SK-N-SH treated with all-trans-retinoic acid at 6 μM for 48 hours (cell line): ENCODE data around the gene MYO3A.

Source experiments
- ATAC-seq: fragments of 200-7000 bp; cut with Tn5 transposase; 3 replicates; pipeline ENCODE4 v1.9.1; 2020; ENCODE audit warnings: mild to moderate bottlenecking, moderate library complexity
- ARNTL ChIP-seq: fragments of 450-650 bp; formaldehyde crosslinking; IDR thresholded peaks from 2 replicates; pipeline ENCODE4 v1.5.0; 2020; ENCODE audit warnings: low read depth, mild to moderate bottlenecking, moderate library complexity, borderline replicate concordance
- BACH2 ChIP-seq: fragments of 250-450 bp; sonication (Bioruptor Pico); IDR thresholded peaks from 2 replicates; pipeline ENCODE4 v1.9.0; 2021; ENCODE audit warnings: mild to moderate bottlenecking, borderline replicate concordance
- CSDC2 ChIP-seq: fragments of 250-450 bp; sonication (Bioruptor Pico); IDR thresholded peaks from 2 replicates; pipeline ENCODE4 v1.5.0; 2020; ENCODE audit warnings: mild to moderate bottlenecking, moderate library complexity
- ESRRG ChIP-seq: fragments of 250-450 bp; sonication (Bioruptor Pico); IDR thresholded peaks from 2 replicates; pipeline ENCODE4 v1.6.1; 2021; ENCODE audit warnings: mild to moderate bottlenecking
- GLIS3 ChIP-seq: fragments of 250-450 bp; sonication (Bioruptor Pico); IDR thresholded peaks from 2 replicates; pipeline ENCODE4 v1.5.0; 2020; ENCODE audit warnings: mild to moderate bottlenecking, moderate library complexity
- ISL1 ChIP-seq: fragments of 250-450 bp; sonication (Bioruptor Pico); IDR thresholded peaks from 2 replicates; pipeline ENCODE4 v2.1.2; 2022; ENCODE audit warnings: mild to moderate bottlenecking, moderate library complexity
- OSR1 ChIP-seq: fragments of 250-450 bp; sonication (Bioruptor Pico); IDR thresholded peaks from 2 replicates; pipeline ENCODE4 v1.8.0; 2022; ENCODE audit warnings: moderate library complexity, mild to moderate bottlenecking, inconsistent platforms
- PPARA ChIP-seq: fragments of 250-450 bp; sonication (Bioruptor Pico); IDR thresholded peaks from 2 replicates; pipeline ENCODE4 v1.5.0; 2020; ENCODE audit warnings: mild to moderate bottlenecking, borderline replicate concordance
- RARB ChIP-seq: fragments of 250-450 bp; sonication (Bioruptor Pico); IDR thresholded peaks from 2 replicates; pipeline ENCODE4 v1.8.0; 2021; ENCODE audit warnings: mild to moderate bottlenecking, moderate library complexity
- SNAI2 ChIP-seq: fragments of 250-450 bp; sonication (Bioruptor Pico); IDR thresholded peaks from 2 replicates; pipeline ENCODE4 v1.5.0; 2020; ENCODE audit warnings: mild to moderate bottlenecking, moderate library complexity
- TCF4 ChIP-seq: fragments of 250-450 bp; sonication (Bioruptor Pico); IDR thresholded peaks from 2 replicates; pipeline ENCODE4 v1.8.0; 2021; ENCODE audit warnings: mild to moderate bottlenecking, moderate library complexity, borderline replicate concordance
- TOX ChIP-seq: fragments of 250-450 bp; sonication (Bioruptor Pico); IDR thresholded peaks from 2 replicates; pipeline ENCODE4 v1.8.0; 2021; ENCODE audit warnings: mild to moderate bottlenecking, moderate library complexity, borderline replicate concordance
- ZC3H10 ChIP-seq: fragments of 250-450 bp; sonication (Bioruptor Pico); IDR thresholded peaks from 2 replicates; pipeline ENCODE4 v1.5.1; 2021; ENCODE audit warnings: mild to moderate bottlenecking, moderate library complexity
- ZFP3 ChIP-seq: fragments of 250-450 bp; sonication (Bioruptor Pico); IDR thresholded peaks from 2 replicates; pipeline ENCODE4 v1.5.0; 2020; ENCODE audit warnings: mild to moderate bottlenecking, moderate library complexity
- ZNF565 ChIP-seq: fragments of 450-650 bp; formaldehyde crosslinking; conservative IDR thresholded peaks from 2 replicates; pipeline ENCODE4 v1.5.0; 2020; ENCODE audit warnings: low read depth, mild to moderate bottlenecking, moderate library complexity
- ZNF70 ChIP-seq: fragments of 450-650 bp; formaldehyde crosslinking; IDR thresholded peaks from 2 replicates; pipeline ENCODE4 v1.5.0; 2020; ENCODE audit warnings: mild to moderate bottlenecking, moderate library complexity
- TF ChIP-seq, protein P1 (sequence below): fragments of 250-450 bp; sonication (Bioruptor Pico); IDR thresholded peaks from 2 replicates; pipeline ENCODE4 v1.5.1; 2020; ENCODE audit warnings: low read depth, mild to moderate bottlenecking, moderate library complexity
- TF ChIP-seq, protein P2 (sequence below): fragments of 250-450 bp; sonication (Bioruptor Pico); IDR thresholded peaks from 2 replicates; pipeline ENCODE4 v1.5.1; 2021; ENCODE audit warnings: mild to moderate bottlenecking, moderate library complexity
- TF ChIP-seq, protein P3 (sequence below): fragments of 250-450 bp; sonication (Bioruptor Pico); IDR thresholded peaks from 2 replicates; pipeline ENCODE4 v1.8.0; 2020; ENCODE audit warnings: mild to moderate bottlenecking, moderate library complexity, borderline replicate concordance
- TF ChIP-seq, protein P4 (sequence below): fragments of 250-450 bp; sonication (Bioruptor Pico); IDR thresholded peaks from 2 replicates; pipeline ENCODE4 v1.5.0; 2020; ENCODE audit warnings: mild to moderate bottlenecking, moderate library complexity

MYO3A gene

DNA sequence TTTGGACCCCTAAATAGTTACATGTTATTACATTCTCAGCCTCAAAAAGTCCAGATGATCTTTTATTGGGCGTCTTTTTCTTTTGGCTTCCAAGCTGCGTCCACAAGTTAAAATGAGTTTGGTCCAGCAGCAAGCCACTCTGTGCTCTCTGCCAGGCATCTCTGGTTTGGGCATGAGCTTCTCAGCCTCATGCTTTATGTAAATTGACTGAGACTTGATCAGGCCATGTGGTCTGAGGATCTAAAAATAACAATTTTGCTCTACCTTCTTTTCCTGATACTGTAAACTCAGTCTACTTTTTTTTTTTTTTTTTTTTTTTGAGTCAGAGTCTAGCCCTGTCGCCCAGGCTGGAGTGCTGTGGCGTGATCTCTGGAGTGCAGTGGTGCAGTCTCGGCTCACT, 298.1 kb downstream of the MYO3A start:
- ATAC-seq, result no peak
- no peak for TF ChIP-seq TOX (CRISPR knock-in tag)
- TF ChIP-seq, protein P1, sequence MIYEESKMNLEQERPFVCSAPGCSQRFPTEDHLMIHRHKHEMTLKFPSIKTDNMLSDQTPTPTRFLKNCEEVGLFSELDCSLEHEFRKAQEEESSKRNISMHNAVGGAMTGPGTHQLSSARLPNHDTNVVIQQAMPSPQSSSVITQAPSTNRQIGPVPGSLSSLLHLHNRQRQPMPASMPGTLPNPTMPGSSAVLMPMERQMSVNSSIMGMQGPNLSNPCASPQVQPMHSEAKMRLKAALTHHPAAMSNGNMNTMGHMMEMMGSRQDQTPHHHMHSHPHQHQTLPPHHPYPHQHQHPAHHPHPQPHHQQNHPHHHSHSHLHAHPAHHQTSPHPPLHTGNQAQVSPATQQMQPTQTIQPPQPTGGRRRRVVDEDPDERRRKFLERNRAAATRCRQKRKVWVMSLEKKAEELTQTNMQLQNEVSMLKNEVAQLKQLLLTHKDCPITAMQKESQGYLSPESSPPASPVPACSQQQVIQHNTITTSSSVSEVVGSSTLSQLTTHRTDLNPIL (CRISPR knock-in tag), result no peak
- no peak for TF ChIP-seq RARB (CRISPR knock-in tag)
- no peak for TF ChIP-seq OSR1 (CRISPR knock-in tag)
- TF ChIP-seq PPARA (CRISPR knock-in tag), result no peak
- no peak for TF ChIP-seq ISL1 (CRISPR knock-in tag)
- no peak for TF ChIP-seq SNAI2 (CRISPR knock-in tag)
- TF ChIP-seq, protein P2, sequence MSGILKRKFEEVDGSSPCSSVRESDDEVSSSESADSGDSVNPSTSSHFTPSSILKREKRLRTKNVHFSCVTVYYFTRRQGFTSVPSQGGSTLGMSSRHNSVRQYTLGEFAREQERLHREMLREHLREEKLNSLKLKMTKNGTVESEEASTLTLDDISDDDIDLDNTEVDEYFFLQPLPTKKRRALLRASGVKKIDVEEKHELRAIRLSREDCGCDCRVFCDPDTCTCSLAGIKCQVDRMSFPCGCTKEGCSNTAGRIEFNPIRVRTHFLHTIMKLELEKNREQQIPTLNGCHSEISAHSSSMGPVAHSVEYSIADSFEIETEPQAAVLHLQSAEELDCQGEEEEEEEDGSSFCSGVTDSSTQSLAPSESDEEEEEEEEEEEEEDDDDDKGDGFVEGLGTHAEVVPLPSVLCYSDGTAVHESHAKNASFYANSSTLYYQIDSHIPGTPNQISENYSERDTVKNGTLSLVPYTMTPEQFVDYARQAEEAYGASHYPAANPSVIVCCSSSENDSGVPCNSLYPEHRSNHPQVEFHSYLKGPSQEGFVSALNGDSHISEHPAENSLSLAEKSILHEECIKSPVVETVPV, result no peak

DNA sequence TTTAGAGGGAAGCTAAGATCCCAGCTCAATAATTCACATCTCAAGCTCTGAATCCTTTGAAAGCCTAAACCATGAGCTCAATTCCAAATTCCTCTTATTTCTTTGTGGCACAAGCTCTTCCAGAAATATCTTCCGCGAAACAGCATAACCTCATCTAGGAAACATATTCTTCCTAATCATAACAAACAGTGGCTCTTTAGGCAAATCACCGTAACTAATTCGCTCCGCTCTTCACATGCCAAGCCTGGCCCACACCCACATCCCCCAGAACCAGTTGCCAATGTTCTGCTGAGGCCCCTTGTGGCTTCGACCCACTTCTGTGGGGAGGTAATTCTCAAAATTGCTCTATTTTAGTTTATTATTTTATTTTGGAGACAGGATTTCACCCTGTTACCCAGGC, 301.7 kb downstream of the MYO3A start:
- TF ChIP-seq, protein P3, sequence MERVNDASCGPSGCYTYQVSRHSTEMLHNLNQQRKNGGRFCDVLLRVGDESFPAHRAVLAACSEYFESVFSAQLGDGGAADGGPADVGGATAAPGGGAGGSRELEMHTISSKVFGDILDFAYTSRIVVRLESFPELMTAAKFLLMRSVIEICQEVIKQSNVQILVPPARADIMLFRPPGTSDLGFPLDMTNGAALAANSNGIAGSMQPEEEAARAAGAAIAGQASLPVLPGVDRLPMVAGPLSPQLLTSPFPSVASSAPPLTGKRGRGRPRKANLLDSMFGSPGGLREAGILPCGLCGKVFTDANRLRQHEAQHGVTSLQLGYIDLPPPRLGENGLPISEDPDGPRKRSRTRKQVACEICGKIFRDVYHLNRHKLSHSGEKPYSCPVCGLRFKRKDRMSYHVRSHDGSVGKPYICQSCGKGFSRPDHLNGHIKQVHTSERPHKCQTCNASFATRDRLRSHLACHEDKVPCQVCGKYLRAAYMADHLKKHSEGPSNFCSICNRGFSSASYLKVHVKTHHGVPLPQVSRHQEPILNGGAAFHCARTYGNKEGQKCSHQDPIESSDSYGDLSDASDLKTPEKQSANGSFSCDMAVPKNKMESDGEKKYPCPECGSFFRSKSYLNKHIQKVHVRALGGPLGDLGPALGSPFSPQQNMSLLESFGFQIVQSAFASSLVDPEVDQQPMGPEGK, result no peak
- ATAC-seq, result no peak

DNA sequence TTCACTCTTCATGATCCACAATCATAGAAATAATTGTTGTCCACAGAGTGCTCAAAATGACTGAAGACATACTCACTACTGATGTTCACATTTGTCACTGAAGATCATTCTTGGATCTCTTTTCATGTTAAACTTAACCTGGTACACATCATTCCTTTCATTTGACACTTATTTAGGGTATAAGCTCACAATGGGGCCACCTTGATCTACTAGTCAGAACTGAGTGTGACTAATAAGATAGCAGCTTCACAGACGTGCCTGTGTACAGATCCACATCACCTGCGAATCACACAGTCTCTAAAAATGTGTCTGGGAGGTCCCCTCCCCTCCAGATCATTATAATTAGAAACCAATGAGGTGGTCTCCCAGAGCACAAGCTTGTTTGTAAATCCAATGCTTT, 304.3 kb downstream of the MYO3A start:
- no peak for TF ChIP-seq TCF4
- TF ChIP-seq RARB (CRISPR knock-in tag), result no peak
- no peak for TF ChIP-seq ZC3H10
- no peak for TF ChIP-seq GLIS3 (CRISPR knock-in tag)
- TF ChIP-seq CSDC2 (CRISPR knock-in tag), result no peak
- no peak for TF ChIP-seq ZFP3
- no peak for TF ChIP-seq OSR1 (CRISPR knock-in tag)
- no peak for ATAC-seq

DNA sequence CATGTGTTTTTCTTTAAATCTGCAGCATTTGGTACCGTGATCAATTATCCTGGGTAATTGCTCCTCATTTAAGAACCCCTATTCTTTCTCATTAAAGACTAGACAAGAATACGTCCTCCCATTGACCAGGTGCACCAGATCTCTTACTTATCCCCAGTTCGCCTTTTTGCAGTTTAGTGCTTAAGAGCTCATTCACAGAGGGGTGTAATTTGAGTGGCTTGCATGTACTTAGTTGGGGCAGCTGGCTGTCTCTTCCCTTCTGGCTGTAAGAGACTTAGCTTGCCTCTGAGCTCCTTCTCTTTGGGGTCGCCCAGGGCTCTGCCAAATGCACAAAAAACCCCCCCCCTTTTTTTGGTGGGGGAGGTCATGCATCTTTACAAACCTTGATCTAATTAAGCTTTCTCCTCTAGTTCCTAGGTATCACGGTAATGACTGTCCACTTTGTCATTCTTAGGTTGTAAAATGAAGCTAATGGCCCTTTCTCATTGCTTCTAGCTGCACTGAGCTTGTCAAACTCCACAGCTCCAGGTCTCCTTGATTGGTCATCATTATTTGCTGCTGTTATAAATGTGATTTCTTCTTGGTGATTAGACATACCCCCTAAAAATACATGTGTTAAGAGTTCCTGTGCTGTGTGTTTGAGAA, 308.8 kb downstream of the MYO3A start:
- no peak for TF ChIP-seq ESRRG
- TF ChIP-seq ZC3H10, result no peak
- no peak for TF ChIP-seq OSR1 (CRISPR knock-in tag)
- TF ChIP-seq, protein P4, sequence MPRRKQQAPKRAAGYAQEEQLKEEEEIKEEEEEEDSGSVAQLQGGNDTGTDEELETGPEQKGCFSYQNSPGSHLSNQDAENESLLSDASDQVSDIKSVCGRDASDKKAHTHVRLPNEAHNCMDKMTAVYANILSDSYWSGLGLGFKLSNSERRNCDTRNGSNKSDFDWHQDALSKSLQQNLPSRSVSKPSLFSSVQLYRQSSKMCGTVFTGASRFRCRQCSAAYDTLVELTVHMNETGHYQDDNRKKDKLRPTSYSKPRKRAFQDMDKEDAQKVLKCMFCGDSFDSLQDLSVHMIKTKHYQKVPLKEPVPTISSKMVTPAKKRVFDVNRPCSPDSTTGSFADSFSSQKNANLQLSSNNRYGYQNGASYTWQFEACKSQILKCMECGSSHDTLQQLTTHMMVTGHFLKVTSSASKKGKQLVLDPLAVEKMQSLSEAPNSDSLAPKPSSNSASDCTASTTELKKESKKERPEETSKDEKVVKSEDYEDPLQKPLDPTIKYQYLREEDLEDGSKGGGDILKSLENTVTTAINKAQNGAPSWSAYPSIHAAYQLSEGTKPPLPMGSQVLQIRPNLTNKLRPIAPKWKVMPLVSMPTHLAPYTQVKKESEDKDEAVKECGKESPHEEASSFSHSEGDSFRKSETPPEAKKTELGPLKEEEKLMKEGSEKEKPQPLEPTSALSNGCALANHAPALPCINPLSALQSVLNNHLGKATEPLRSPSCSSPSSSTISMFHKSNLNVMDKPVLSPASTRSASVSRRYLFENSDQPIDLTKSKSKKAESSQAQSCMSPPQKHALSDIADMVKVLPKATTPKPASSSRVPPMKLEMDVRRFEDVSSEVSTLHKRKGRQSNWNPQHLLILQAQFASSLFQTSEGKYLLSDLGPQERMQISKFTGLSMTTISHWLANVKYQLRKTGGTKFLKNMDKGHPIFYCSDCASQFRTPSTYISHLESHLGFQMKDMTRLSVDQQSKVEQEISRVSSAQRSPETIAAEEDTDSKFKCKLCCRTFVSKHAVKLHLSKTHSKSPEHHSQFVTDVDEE (CRISPR knock-in tag), result no peak
- TF ChIP-seq PPARA (CRISPR knock-in tag), result no peak
- TF ChIP-seq ARNTL (CRISPR knock-in tag), result no peak
- TF ChIP-seq, protein P1 (CRISPR knock-in tag), result no peak
- no peak for TF ChIP-seq TCF4
- no peak for TF ChIP-seq ZNF70 (CRISPR knock-in tag)
- no peak for ATAC-seq

DNA sequence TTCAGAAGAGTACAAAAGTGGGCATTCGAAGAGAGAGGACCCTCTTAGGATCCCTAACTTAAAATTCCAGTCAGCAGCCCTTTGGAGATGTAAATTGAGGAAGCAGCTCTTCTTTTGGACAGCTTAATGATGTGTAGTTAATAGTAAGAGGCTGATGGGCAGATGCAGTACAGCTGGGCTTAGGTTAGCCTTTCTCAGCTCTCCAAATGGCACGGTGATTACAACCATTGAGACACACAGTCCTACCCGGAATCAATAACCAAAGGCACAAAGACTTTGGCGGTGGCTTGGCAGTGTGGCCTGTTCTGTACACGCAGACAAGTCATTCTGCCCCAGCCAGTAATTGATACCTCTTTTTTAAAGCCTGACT, 309.3 kb downstream of the MYO3A start:
- no peak for ATAC-seq
- TF ChIP-seq PPARA (CRISPR knock-in tag) (no peak), BACH2 (CRISPR knock-in tag) (no peak), ZNF70 (CRISPR knock-in tag) (no peak), TOX (CRISPR knock-in tag) (no peak), RARB (CRISPR knock-in tag) (no peak), CSDC2 (CRISPR knock-in tag) (no peak), ZNF565 (CRISPR knock-in tag) (no peak), TCF4 (no peak)
